GM23338 (cell line): Measurements from ENCODE around the gene COX7A2. TPM values are rescaled to one million over a fixed set of nuclear protein-coding genes. Genes with fewer than 3 reads are reported as not detected.

Experiments used
- ATAC-seq: fragments of 200-7000 bp; cut with Tn5 transposase; 3 replicates; pipeline ENCODE4 v1.9.1; 2020
- DNase-seq: peaks from one replicate; pipeline ENCODE4 v3.0.0-alpha.2; 2015; ENCODE audit warnings: low spot score
- H2AFZ ChIP-seq: fragments of 200-600 bp; sonication (generic); 2 replicates; pipeline ENCODE4 v1.8.0; 2016; ENCODE audit warnings: antibody characterized with exemption, mild to moderate bottlenecking, moderate library complexity
- H3F3A ChIP-seq: fragments of 200-600 bp; sonication (generic); replicated peaks from 2 replicates; pipeline ENCODE4 v1.8.0; 2017; ENCODE audit warnings: antibody characterized with exemption, mixed run types, low read depth
- H3K27ac ChIP-seq: fragments of 200-600 bp; sonication (generic); 2 replicates; pipeline ENCODE4 v1.6.1; 2016; ENCODE audit warnings: low read depth
- H3K27me3 ChIP-seq: fragments of 200-600 bp; sonication (generic); 2 replicates; pipeline ENCODE4 v1.8.0; 2016; ENCODE audit warnings: mild to moderate bottlenecking, mixed run types, moderate library complexity; ENCODE audit not compliant: insufficient read depth
- H3K36me3 ChIP-seq: fragments of 200-600 bp; sonication (generic); 2 replicates; pipeline ENCODE4 v1.8.0; 2016; ENCODE audit warnings: mild to moderate bottlenecking; ENCODE audit not compliant: insufficient read depth
- H3K4me1 ChIP-seq: fragments of 200-600 bp; sonication (generic); 2 replicates; pipeline ENCODE4 v1.8.0; 2016; ENCODE audit warnings: mild to moderate bottlenecking, moderate library complexity; ENCODE audit not compliant: insufficient read depth
- H3K4me2 ChIP-seq: fragments of 200-600 bp; sonication (generic); 2 replicates; pipeline ENCODE4 v1.7.1; 2017; ENCODE audit warnings: mixed run types
- H3K4me3 ChIP-seq: fragments of 200-600 bp; sonication (generic); 2 replicates; pipeline ENCODE4 v1.6.1; 2016; ENCODE audit warnings: mixed run types
- H3K79me2 ChIP-seq: fragments of 200-600 bp; sonication (generic); replicated peaks from 2 replicates; pipeline ENCODE4 v1.8.0; 2017; ENCODE audit warnings: mild to moderate bottlenecking; ENCODE audit not compliant: insufficient read depth
- H3K9me2 ChIP-seq: fragments of 200-600 bp; sonication (generic); 2 replicates; pipeline ENCODE4 v1.8.0; 2017; ENCODE audit not compliant: insufficient read depth
- H4K20me1 ChIP-seq: fragments of 200-600 bp; sonication (generic); replicated peaks from 2 replicates; pipeline ENCODE4 v1.8.0; 2017; ENCODE audit warnings: mild to moderate bottlenecking; ENCODE audit not compliant: insufficient read depth
- H3K27ac Mint-ChIP-seq: 2 replicates; pipeline ENCODE4 v1.8.0; 2020; ENCODE audit warnings: inconsistent platforms, mild to moderate bottlenecking, moderate library complexity, mixed read lengths
- H3K27me3 Mint-ChIP-seq: 3 replicates; pipeline ENCODE4 v1.8.0; 2022; ENCODE audit warnings: low read depth, mild to moderate bottlenecking, moderate library complexity, mixed read lengths, inconsistent platforms; ENCODE audit not compliant: insufficient read depth, poor library complexity
- H3K36me3 Mint-ChIP-seq: 3 replicates; pipeline ENCODE4 v1.8.0; 2021; ENCODE audit warnings: low read depth, mild to moderate bottlenecking, inconsistent platforms, moderate library complexity, mixed read lengths
- H3K4me1 Mint-ChIP-seq: 3 replicates; pipeline ENCODE4 v1.8.0; 2020; ENCODE audit warnings: mild to moderate bottlenecking, inconsistent platforms, mixed read lengths
- H3K4me3 Mint-ChIP-seq: 3 replicates; pipeline ENCODE4 v1.8.0; 2021; ENCODE audit warnings: moderate library complexity, mild to moderate bottlenecking, inconsistent platforms, mixed read lengths
- H3K9me3 Mint-ChIP-seq: 3 replicates; pipeline ENCODE4 v1.8.0; 2020; ENCODE audit warnings: moderate library complexity, mild to moderate bottlenecking, inconsistent platforms, mixed read lengths
- CREB1 ChIP-seq: fragments of 250-450 bp; sonication (Bioruptor Pico); IDR thresholded peaks from 2 replicates; pipeline ENCODE4 v1.5.0; 2020; ENCODE audit warnings: low read depth, mild to moderate bottlenecking, moderate library complexity
- ETS1 ChIP-seq: IDR thresholded peaks from 2 replicates; pipeline ENCODE4 v1.6.1; 2016; ENCODE audit warnings: antibody characterized with exemption
- EZH2phosphoT487 ChIP-seq: fragments of 200-600 bp; sonication (generic); IDR thresholded peaks from one replicate; pipeline ENCODE4 v1.8.1; 2018; ENCODE audit warnings: antibody characterized with exemption; ENCODE audit not compliant: unreplicated experiment
- NANOG ChIP-seq: IDR thresholded peaks from 2 replicates; pipeline ENCODE4 v1.6.1; 2016; ENCODE audit warnings: antibody characterized with exemption, borderline replicate concordance
- POLR2AphosphoS5 ChIP-seq: IDR thresholded peaks from 2 replicates; pipeline ENCODE4 v1.6.1; 2016; ENCODE audit warnings: antibody characterized with exemption, low read depth
- STAT1 ChIP-seq: IDR thresholded peaks from one replicate; pipeline ENCODE4 v1.6.1; 2016; ENCODE audit warnings: antibody characterized with exemption; ENCODE audit not compliant: unreplicated experiment
- ZNF114 ChIP-seq: fragments of 250-450 bp; sonication (Bioruptor Pico); IDR thresholded peaks from 2 replicates; pipeline ENCODE4 v1.5.0; 2020; ENCODE audit warnings: mild to moderate bottlenecking, moderate library complexity
- ZNF462 ChIP-seq: fragments of 250-450 bp; sonication (Bioruptor Pico); IDR thresholded peaks from 2 replicates; pipeline ENCODE4 v1.5.0; 2020; ENCODE audit warnings: mild to moderate bottlenecking, moderate library complexity
- polyA plus RNA-seq: library from polyadenylated mRNA; unstranded; fragments of >200 nt; fragmentation: Nextera tagmentation; extraction: Ambion mirVana; gene quantifications from 2 replicates; pipeline ENCODE4 v1.2.1, GENCODE V29; 2016
- total RNA-seq: library from RNA; depleted of rRNA; stranded (reverse); fragments of >200 nt; shearing (Covaris generic); gene quantifications from 2 replicates; pipeline ENCODE4 v1.2.3, GENCODE V29; 2014
- TF ChIP-seq, protein P1 (sequence below): IDR thresholded peaks from one replicate; pipeline ENCODE4 v1.6.1; 2018; ENCODE audit warnings: antibody characterized with exemption; ENCODE audit not compliant: unreplicated experiment
- TF ChIP-seq, protein P2 (sequence below), 2 experiments: fragments of 200-600 bp in 1 of 2; sonication (generic) in 1 of 2; conservative IDR thresholded peaks; 2 replicates each; pipeline versions ENCODE4 v1.5.1 to v1.6.1; 2016 to 2017; ENCODE audit warnings: antibody characterized with exemption in 2 of 2, low read depth in 2 of 2, mild to moderate bottlenecking in 2 of 2, moderate library complexity in 1 of 2

The COX7A2 gene
- total and polyA plus RNA-seq, 2 experiments from 2014 or later: 93.7 to 963 TPM

DNA sequence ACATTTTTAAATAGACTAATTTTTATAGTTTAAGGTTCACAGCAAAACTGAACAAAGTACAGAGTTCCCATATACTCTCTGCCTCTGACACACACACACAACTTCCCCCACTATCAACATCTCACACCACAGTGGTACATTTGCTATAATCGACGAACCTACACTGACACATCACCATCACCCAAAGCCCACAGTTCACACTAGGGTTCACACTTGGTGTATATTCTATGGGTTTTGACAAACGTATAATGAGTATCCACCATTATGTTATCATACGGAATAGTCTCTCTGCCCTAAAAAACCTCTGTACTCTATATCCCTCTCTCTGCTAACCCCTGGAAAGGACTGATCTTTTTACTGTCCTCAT lies 25.4 kb upstream of the COX7A2 start:
- H3K36me3 ChIP-seq: no peaks in the 10 kb centered on the region
- peak overlapping the region; percentile 89 for H3K27ac ChIP-seq
- no peak overlapping the region for H2AFZ ChIP-seq
- Mint-ChIP-seq H3K36me3 (peaks cover 41% of the 10 kb centered on the region), H3K27me3 (no peaks in the 10 kb centered on the region), H3K4me1 (peaks cover 28% of the 10 kb centered on the region), H3K9me3 (peaks cover 18% of the 10 kb centered on the region), H3K27ac (peak overlapping the region; percentile 96), H3K4me3 (no peak overlapping the region)
- H3K79me2 ChIP-seq: peaks cover 85% of the 10 kb centered on the region
- no peaks in the 10 kb centered on the region for H3F3A ChIP-seq
- ATAC-seq: no peak
- H3K9me2 ChIP-seq: 0 out of 2 replicates have a peak, but pooled peaks cover 4% of the 10 kb centered on the region
- TF ChIP-seq STAT1 (no peak), POLR2AphosphoS5 (no peak), ZNF462 (CRISPR knock-in tag) (no peak), NANOG (no peak), ETS1 (no peak), EZH2phosphoT487 (no peak), CREB1 (CRISPR knock-in tag) (no peak), ZNF114 (CRISPR knock-in tag) (no peak)
- TF ChIP-seq, protein P1, sequence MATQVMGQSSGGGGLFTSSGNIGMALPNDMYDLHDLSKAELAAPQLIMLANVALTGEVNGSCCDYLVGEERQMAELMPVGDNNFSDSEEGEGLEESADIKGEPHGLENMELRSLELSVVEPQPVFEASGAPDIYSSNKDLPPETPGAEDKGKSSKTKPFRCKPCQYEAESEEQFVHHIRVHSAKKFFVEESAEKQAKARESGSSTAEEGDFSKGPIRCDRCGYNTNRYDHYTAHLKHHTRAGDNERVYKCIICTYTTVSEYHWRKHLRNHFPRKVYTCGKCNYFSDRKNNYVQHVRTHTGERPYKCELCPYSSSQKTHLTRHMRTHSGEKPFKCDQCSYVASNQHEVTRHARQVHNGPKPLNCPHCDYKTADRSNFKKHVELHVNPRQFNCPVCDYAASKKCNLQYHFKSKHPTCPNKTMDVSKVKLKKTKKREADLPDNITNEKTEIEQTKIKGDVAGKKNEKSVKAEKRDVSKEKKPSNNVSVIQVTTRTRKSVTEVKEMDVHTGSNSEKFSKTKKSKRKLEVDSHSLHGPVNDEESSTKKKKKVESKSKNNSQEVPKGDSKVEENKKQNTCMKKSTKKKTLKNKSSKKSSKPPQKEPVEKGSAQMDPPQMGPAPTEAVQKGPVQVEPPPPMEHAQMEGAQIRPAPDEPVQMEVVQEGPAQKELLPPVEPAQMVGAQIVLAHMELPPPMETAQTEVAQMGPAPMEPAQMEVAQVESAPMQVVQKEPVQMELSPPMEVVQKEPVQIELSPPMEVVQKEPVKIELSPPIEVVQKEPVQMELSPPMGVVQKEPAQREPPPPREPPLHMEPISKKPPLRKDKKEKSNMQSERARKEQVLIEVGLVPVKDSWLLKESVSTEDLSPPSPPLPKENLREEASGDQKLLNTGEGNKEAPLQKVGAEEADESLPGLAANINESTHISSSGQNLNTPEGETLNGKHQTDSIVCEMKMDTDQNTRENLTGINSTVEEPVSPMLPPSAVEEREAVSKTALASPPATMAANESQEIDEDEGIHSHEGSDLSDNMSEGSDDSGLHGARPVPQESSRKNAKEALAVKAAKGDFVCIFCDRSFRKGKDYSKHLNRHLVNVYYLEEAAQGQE: no peak
- TF ChIP-seq, protein P2, sequence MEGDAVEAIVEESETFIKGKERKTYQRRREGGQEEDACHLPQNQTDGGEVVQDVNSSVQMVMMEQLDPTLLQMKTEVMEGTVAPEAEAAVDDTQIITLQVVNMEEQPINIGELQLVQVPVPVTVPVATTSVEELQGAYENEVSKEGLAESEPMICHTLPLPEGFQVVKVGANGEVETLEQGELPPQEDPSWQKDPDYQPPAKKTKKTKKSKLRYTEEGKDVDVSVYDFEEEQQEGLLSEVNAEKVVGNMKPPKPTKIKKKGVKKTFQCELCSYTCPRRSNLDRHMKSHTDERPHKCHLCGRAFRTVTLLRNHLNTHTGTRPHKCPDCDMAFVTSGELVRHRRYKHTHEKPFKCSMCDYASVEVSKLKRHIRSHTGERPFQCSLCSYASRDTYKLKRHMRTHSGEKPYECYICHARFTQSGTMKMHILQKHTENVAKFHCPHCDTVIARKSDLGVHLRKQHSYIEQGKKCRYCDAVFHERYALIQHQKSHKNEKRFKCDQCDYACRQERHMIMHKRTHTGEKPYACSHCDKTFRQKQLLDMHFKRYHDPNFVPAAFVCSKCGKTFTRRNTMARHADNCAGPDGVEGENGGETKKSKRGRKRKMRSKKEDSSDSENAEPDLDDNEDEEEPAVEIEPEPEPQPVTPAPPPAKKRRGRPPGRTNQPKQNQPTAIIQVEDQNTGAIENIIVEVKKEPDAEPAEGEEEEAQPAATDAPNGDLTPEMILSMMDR (conservative IDR thresholded peaks at IDR 0.05; ENCODE audit: low read depth in 2 of 2): no peak
- H3K4me2 ChIP-seq: peak overlapping the region; percentile 19
- no peak overlapping the region for H3K4me3 ChIP-seq
- no peak for DNase-seq
- no peaks in the 10 kb centered on the region for H4K20me1 ChIP-seq
- H3K4me1 ChIP-seq: peaks cover 35% of the 10 kb centered on the region
- H3K27me3 ChIP-seq: no peaks in the 10 kb centered on the region
